Esophagus muscularis mucosa (tissue), 4 donors: Measurements from ENCODE around the gene RGS1. TPM values are rescaled to one million over a fixed set of nuclear protein-coding genes. Genes with fewer than 3 reads are reported as not detected.

ENCODE experiments used
- DNase-seq: peaks from one replicate; pipeline ENCODE4 v3.0.0-alpha.2; 2017; ENCODE audit errors: extremely low spot score
- H3K27ac ChIP-seq, 4 donors: fragments of 200-600 bp; sonication (generic); replicated peaks in 1 of 4; 1 replicate in 3 of 4; 2 replicates in 1 of 4; pipeline ENCODE4 v1.5.1; 2016 to 2019; ENCODE audit warnings: mild to moderate bottlenecking in 1 of 4
- H3K27me3 ChIP-seq, 4 donors: fragments of 200-600 bp; sonication (generic); one replicate each; pipeline versions ENCODE4 v1.5.1 to v1.6.0; 2016 to 2019
- H3K36me3 ChIP-seq, 4 donors: fragments of 200-600 bp; sonication (generic); one replicate each; pipeline ENCODE4 v1.5.1; 2016 to 2019
- H3K4me1 ChIP-seq, 4 donors: fragments of 200-600 bp; sonication (generic); one replicate each; pipeline ENCODE4 v1.5.1; 2016 to 2019
- H3K4me3 ChIP-seq, 4 donors: fragments of 200-600 bp; sonication (generic); 1 replicate in 2 of 4; 2 replicates in 2 of 4; pipeline ENCODE4 v1.5.1; 2016 to 2019; ENCODE audit warnings: mild to moderate bottlenecking in 4 of 4, moderate library complexity in 1 of 4
- H3K9me3 ChIP-seq, 4 donors: fragments of 200-600 bp; sonication (generic); 1 replicate in 3 of 4; 2 replicates in 1 of 4; pipeline ENCODE4 v1.5.1; 2016 to 2019
- CTCF ChIP-seq, 3 experiments: fragments of 200-600 bp in 2 of 3; fragments of 450-650 bp in 1 of 3; sonication (generic) in 2 of 3; IDR thresholded peaks; one replicate each; pipeline ENCODE4 v1.5.1; 2017 to 2019; ENCODE audit warnings: antibody characterized with exemption in 3 of 3, mild to moderate bottlenecking in 2 of 3, moderate library complexity in 1 of 3
- EP300 ChIP-seq: sonication (generic); formaldehyde crosslinking; IDR thresholded peaks from one replicate; pipeline ENCODE4 v1.6.1; 2017; ENCODE audit warnings: antibody characterized with exemption
- POLR2A ChIP-seq: fragments of 450-650 bp; IDR thresholded peaks from one replicate; pipeline ENCODE4 v1.6.1; 2017; ENCODE audit warnings: antibody characterized with exemption, moderate library complexity, mild to moderate bottlenecking, low read depth
- POLR2AphosphoS5 ChIP-seq, 2 donors: sonication (generic); formaldehyde crosslinking; IDR thresholded peaks; one replicate each; pipeline ENCODE4 v1.6.1; 2017; ENCODE audit warnings: antibody characterized with exemption in 2 of 2
- WGBS: methylation state at CpG from one replicate; pipeline ENCODE4 v1.1.5; 2018; 5-methylcytosine and 5-hydroxymethylcytosine counted together
- intact Hi-C: fragments of 100-400 bp; cut with DNase I; formaldehyde crosslinking; loops from one replicate; pipeline ENCODE4 v1.15.1; 2023
- total RNA-seq, 4 donors: library from RNA; depleted of rRNA; stranded (reverse); fragments of >200 nt; gene quantifications; one replicate each; pipeline versions ENCODE4 v1.1.0 to v1.2.1, GENCODE V29; 2016

Gene RGS1
- total RNA-seq, 4 donors from 2014 or later = 6.1 to 27.7 (median 12.5) TPM

- H3K27me3 ChIP-seq = no peaks in the 10 kb centered on the region
- TF ChIP-seq POLR2A (no peak), EP300 (no peak), CTCF (IDR thresholded peaks at IDR 0.05) (no peak), POLR2AphosphoS5 (IDR thresholded peaks at IDR 0.05) (no peak)
- no peak overlapping the region for H3K27ac ChIP-seq
- H3K9me3 ChIP-seq = no peaks in the 10 kb centered on the region
- H3K4me3 ChIP-seq = no peak overlapping the region
- DNase-seq = no peak
- no peaks in the 10 kb centered on the region for H3K4me1 ChIP-seq
- intact Hi-C loops = no loop called here
- no peaks in the 10 kb centered on the region for H3K36me3 ChIP-seq
Observed at GRCh38 chr1:192620071-192620635, 44.6 kb downstream of the RGS1 start.

GRCh38 chr1:192626366-192627179 is 51.0 kb downstream of the RGS1 start:
- Histone ChIP-seq H3K27me3 (no peaks in the 10 kb centered on the region), H3K9me3 (no peaks in the 10 kb centered on the region), H3K27ac (no peak overlapping the region), H3K4me3 (no peak overlapping the region), H3K4me1 (peaks cover 0 to 12% (median 0%) of the 10 kb centered on the region in 4 donors), H3K36me3 (no peaks in the 10 kb centered on the region)
- TF ChIP-seq POLR2A = no peak
- TF ChIP-seq EP300 = no peak
- TF ChIP-seq POLR2AphosphoS5 (IDR thresholded peaks at IDR 0.05) = no peak
- TF ChIP-seq CTCF (IDR thresholded peaks at IDR 0.05) = no peak
- no peak for DNase-seq
- intact Hi-C loops = no loop called here
- 81% methylated on average over 3 of the region's 3 CpGs for WGBS

GRCh38 chr1:192627901-192628300 is 52.3 kb downstream of the RGS1 start:
- no peak for TF ChIP-seq POLR2A
- TF ChIP-seq POLR2AphosphoS5 (IDR thresholded peaks at IDR 0.05) = no peak
- TF ChIP-seq CTCF (IDR thresholded peaks at IDR 0.05) = no peak
- TF ChIP-seq EP300 = no peak
- H3K27me3 ChIP-seq = no peaks in the 10 kb centered on the region
- H3K9me3 ChIP-seq = no peaks in the 10 kb centered on the region
- peaks cover 0 to 12% (median 0%) of the 10 kb centered on the region in 4 donors for H3K4me1 ChIP-seq
- DNase-seq = no peak
- H3K36me3 ChIP-seq = no peaks in the 10 kb centered on the region
- WGBS = 91% methylated on average over 5 of the region's 5 CpGs
- no peak overlapping the region for H3K27ac ChIP-seq
- no peak overlapping the region for H3K4me3 ChIP-seq
- intact Hi-C loops = no loop called here

- WGBS = 95% methylated on average over 1 of the region's 1 CpG
- H3K4me3 ChIP-seq = no peak overlapping the region
- intact Hi-C loops = no loop called here
Observed at GRCh38 chr1:192628396-192629057, 53.0 kb downstream of the RGS1 start.

More at GRCh38 chr1:192628396-192629057, 53.0 kb downstream of the RGS1 start:
- no peak for TF ChIP-seq POLR2A
- no peak for TF ChIP-seq POLR2AphosphoS5 (IDR thresholded peaks at IDR 0.05)
- no peak for TF ChIP-seq CTCF (IDR thresholded peaks at IDR 0.05)
- no peak for TF ChIP-seq EP300
- Histone ChIP-seq H3K9me3 (no peaks in the 10 kb centered on the region), H3K36me3 (no peaks in the 10 kb centered on the region), H3K27me3 (no peaks in the 10 kb centered on the region), H3K4me1 (peaks cover 0 to 12% (median 0%) of the 10 kb centered on the region in 4 donors), H3K27ac (no peak overlapping the region)
- no peak for DNase-seq
